WERI-Rb-1 (cell line): ENCODE results near the gene OTOGL.
"Not testable (repeated sequence)": the region's sequence is repeated elsewhere in the genome, so short reads cannot be mapped to it uniquely, and the experiment has no call there.

Experiments used
- DNase-seq: peaks from one replicate; pipeline ENCODE4 v3.0.0-alpha.2; 2020
- H3K27ac ChIP-seq: fragments of 250-450 bp; sonication (Bioruptor Pico); 2 replicates; pipeline ENCODE4 v1.5.1; 2020; ENCODE audit warnings: mild to moderate bottlenecking, moderate library complexity
- H3K27me3 ChIP-seq: fragments of 250-450 bp; sonication (Bioruptor Pico); 2 replicates; pipeline ENCODE4 v1.5.1; 2021; ENCODE audit warnings: mild to moderate bottlenecking, low read depth, moderate library complexity; ENCODE audit not compliant: insufficient read depth, severe bottlenecking
- H3K36me3 ChIP-seq: fragments of 250-450 bp; sonication (Bioruptor Pico); 2 replicates; pipeline ENCODE4 v1.5.1; 2020; ENCODE audit warnings: mild to moderate bottlenecking, moderate library complexity
- H3K4me3 ChIP-seq: 2 replicates; pipeline ENCODE4 v1.5.1; 2011; ENCODE audit warnings: low read depth, mild to moderate bottlenecking, control low read depth, low read length
- H3K9me3 ChIP-seq: fragments of 250-450 bp; sonication (Bioruptor Pico); 2 replicates; pipeline ENCODE4 v1.5.1; 2021; ENCODE audit warnings: mild to moderate bottlenecking, moderate library complexity; ENCODE audit not compliant: severe bottlenecking
- CTCF ChIP-seq: IDR thresholded peaks from 2 replicates; pipeline ENCODE4 v1.5.1; 2011; ENCODE audit warnings: low read depth, mild to moderate bottlenecking, control low read depth, inconsistent platforms, low read length

OTOGL gene

GRCh38 chr12:80140005-80140404 lies 40.7 kb downstream of the OTOGL start:
- no peaks in the 10 kb centered on the region for H3K36me3 ChIP-seq
- DNase-seq: no peak
- no peaks in the 10 kb centered on the region for H3K27me3 ChIP-seq

GRCh38 chr12:80142640-80143039 lies 43.3 kb downstream of the OTOGL start:
- Histone ChIP-seq H3K36me3 (no peaks in the 10 kb centered on the region), H3K27ac (no peak overlapping the region), H3K4me3 (no peak overlapping the region), H3K9me3 (no peaks in the 10 kb centered on the region), H3K27me3 (no peaks in the 10 kb centered on the region)
- no peak for DNase-seq
- TF ChIP-seq CTCF: no peak

More at GRCh38 chr12:80140005-80140404, 40.7 kb downstream of the OTOGL start:
- no peak for TF ChIP-seq CTCF
- H3K27ac ChIP-seq: no peak overlapping the region
- H3K9me3 ChIP-seq: no peaks in the 10 kb centered on the region
- no peak overlapping the region for H3K4me3 ChIP-seq

GRCh38 chr12:80143537-80143936 lies 44.2 kb downstream of the OTOGL start:
- H3K27ac ChIP-seq: no peak overlapping the region
- no peaks in the 10 kb centered on the region for H3K9me3 ChIP-seq
- H3K4me3 ChIP-seq: no peak overlapping the region
- no peak for DNase-seq
- no peak for TF ChIP-seq CTCF
- no peaks in the 10 kb centered on the region for H3K27me3 ChIP-seq
- H3K36me3 ChIP-seq: no peaks in the 10 kb centered on the region

- DNase-seq, H3K9me3 ChIP-seq, H3K27ac ChIP-seq, H3K36me3 ChIP-seq, H3K27me3 ChIP-seq, H3K4me3 ChIP-seq: not testable (repeated sequence)
Measured at GRCh38 chr12:80149547-80150313, 50.4 kb downstream of the OTOGL start.

GRCh38 chr12:80151131-80151530 lies 51.8 kb downstream of the OTOGL start:
- H3K27me3 ChIP-seq: no peaks in the 10 kb centered on the region
- H3K27ac ChIP-seq: no peak overlapping the region
- DNase-seq: no peak
- H3K9me3 ChIP-seq: no peaks in the 10 kb centered on the region
- TF ChIP-seq CTCF: no peak
- H3K4me3 ChIP-seq: no peak overlapping the region
- no peaks in the 10 kb centered on the region for H3K36me3 ChIP-seq

- Histone ChIP-seq H3K9me3 (no peaks in the 10 kb centered on the region), H3K36me3 (no peaks in the 10 kb centered on the region), H3K27ac (no peak overlapping the region), H3K4me3 (no peak overlapping the region), H3K27me3 (no peaks in the 10 kb centered on the region)
- DNase-seq: no peak
- no peak for TF ChIP-seq CTCF
Measured at GRCh38 chr12:80154261-80154660, 54.9 kb downstream of the OTOGL start.
